HepG2 (cell line): Measurements from ENCODE around the gene CKS1B. TPM values are rescaled to one million over a fixed set of nuclear protein-coding genes. Genes with fewer than 3 reads are reported as not detected.

Source experiments
- AGO1 ChIP-seq: fragments of 200-400 bp; formaldehyde crosslinking; IDR thresholded peaks from 2 replicates; pipeline ENCODE4 v1.6.1; 2017; ENCODE audit warnings: mild to moderate bottlenecking, low read depth, low read length, moderate library complexity; ENCODE audit not compliant: poor library complexity, severe bottlenecking
- CBFB ChIP-seq: sonication (generic); formaldehyde crosslinking; IDR thresholded peaks from 2 replicates; pipeline ENCODE4 v1.4.0; 2020; ENCODE audit warnings: missing genetic modification reagents
- POLR2AphosphoS2 ChIP-seq: IDR thresholded peaks from 2 replicates; pipeline ENCODE4 v1.6.1; 2011; ENCODE audit warnings: low read depth, low read length, improper control_type of control experiment
- RARA ChIP-seq: IDR thresholded peaks from 2 replicates; pipeline ENCODE4 v1.6.1; 2016; ENCODE audit warnings: missing genetic modification reagents, missing compliant biosample characterization
- ZNF232 ChIP-seq: sonication (generic); formaldehyde crosslinking; IDR thresholded peaks from 2 replicates; pipeline ENCODE4 v1.4.0; 2020; ENCODE audit warnings: missing genetic modification reagents, borderline replicate concordance
- ZNF24 ChIP-seq: fragments of 450-650 bp; IDR thresholded peaks from 2 replicates; pipeline ENCODE4 v1.6.1; 2017; ENCODE audit warnings: antibody characterized with exemption, mild to moderate bottlenecking
- ZNF354B ChIP-seq: sonication (generic); formaldehyde crosslinking; IDR thresholded peaks from 2 replicates; pipeline ENCODE4 v1.8.0; 2022; ENCODE audit warnings: mild to moderate bottlenecking, missing genetic modification reagents
- ZNF713 ChIP-seq: sonication (generic); formaldehyde crosslinking; IDR thresholded peaks from 2 replicates; pipeline ENCODE4 v1.4.0; 2020; ENCODE audit warnings: mild to moderate bottlenecking, missing genetic modification reagents
- polyA plus RNA-seq, 8 experiments: library from polyadenylated mRNA; depleted of rRNA in 3 of 8; stranded (reverse) in 7 of 8; unstranded in 1 of 8; fragments of >200 nt; fragmentation: Illumina TruSeq in 4 of 8; extraction: Trizol in 4 of 8; gene quantifications; 2 replicates each; pipeline versions ENCODE4 v1.2.1 to v1.2.3, GENCODE V29; 2011 to 2016; ENCODE audit warnings: low read depth in 4 of 8, missing spikeins in 1 of 8, mixed read lengths in 1 of 8; ENCODE audit not compliant: insufficient read depth in 1 of 8
- total RNA-seq, 5 experiments: library from RNA; depleted of rRNA; stranded (reverse); fragments of >200 nt; fragmentation: Illumina TruSeq; extraction: Trizol; gene quantifications; 2 replicates each; pipeline ENCODE4 v1.2.3, GENCODE V29; 2016; ENCODE audit warnings: low read depth in 1 of 5
- TF ChIP-seq, protein P1 (sequence below): conservative IDR thresholded peaks from 2 replicates; pipeline ENCODE4 v1.6.1; 2018; ENCODE audit warnings: missing genetic modification reagents
- TF ChIP-seq, protein P2 (sequence below): sonication (generic); formaldehyde crosslinking; IDR thresholded peaks from 2 replicates; pipeline ENCODE4 v1.9.0; 2021; ENCODE audit warnings: missing genetic modification reagents, mild to moderate bottlenecking, borderline replicate concordance
- TF ChIP-seq, protein P3 (sequence below): sonication (generic); formaldehyde crosslinking; IDR thresholded peaks from 2 replicates; pipeline ENCODE4 v1.5.0; 2020; ENCODE audit warnings: mild to moderate bottlenecking, missing genetic modification reagents
- TF ChIP-seq, protein P4 (sequence below): IDR thresholded peaks from 2 replicates; pipeline ENCODE4 v1.6.1; 2018; ENCODE audit warnings: missing genetic modification reagents
- TF ChIP-seq, protein P5 (sequence below): sonication (generic); formaldehyde crosslinking; IDR thresholded peaks from 2 replicates; pipeline ENCODE4 v1.4.0; 2020; ENCODE audit warnings: mild to moderate bottlenecking, missing genetic modification reagents
- TF ChIP-seq, protein P6 (sequence below): IDR thresholded peaks from 2 replicates; pipeline ENCODE4 v1.6.1; 2016; ENCODE audit warnings: mild to moderate bottlenecking
- TF ChIP-seq, protein P7 (sequence below): IDR thresholded peaks from 2 replicates; pipeline ENCODE4 v1.6.1; 2016; ENCODE audit warnings: mild to moderate bottlenecking, missing biosample characterization, missing genetic modification reagents

Gene CKS1B
- total and polyA plus RNA-seq, 2 of the 13 experiments (the other 11 are each of a cell fraction or from before 2014, with no cell fraction given) = 217 to 222 TPM

DNA sequence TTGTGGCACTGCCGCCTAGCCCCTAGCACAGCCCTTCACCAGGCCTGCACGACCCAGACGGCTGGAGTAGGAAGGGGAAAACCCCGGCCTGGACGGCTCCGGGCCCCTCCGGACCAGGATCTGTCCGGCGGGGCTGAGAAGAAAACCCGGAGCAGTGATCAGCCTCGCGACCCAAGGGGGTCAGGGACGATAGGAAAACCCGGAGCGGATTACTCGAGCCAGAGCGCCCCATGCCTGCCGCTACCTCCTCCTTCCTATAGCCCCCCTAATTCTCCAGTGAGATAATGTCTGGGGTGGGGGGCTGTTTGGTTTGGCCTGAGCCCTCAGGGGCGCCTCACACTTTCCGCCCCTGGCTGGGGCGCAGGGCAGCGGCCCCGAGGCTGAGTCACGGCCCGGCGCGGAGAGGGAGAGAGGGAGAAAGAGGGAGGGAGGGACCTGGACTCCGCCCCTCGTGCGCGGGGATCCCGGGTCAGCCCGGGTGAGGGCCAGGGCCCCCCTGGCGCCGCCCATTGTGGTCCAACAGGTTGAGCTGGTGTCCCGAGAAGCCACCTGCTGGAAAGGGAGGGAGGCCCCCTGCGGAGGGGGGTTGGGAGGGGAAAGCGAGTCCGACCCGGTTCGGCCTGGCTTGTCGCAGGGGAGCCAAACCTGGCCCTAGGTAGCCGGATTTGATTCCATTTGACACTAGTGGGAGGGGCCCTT is 26.4 kb downstream of the CKS1B start (continued):
- TF ChIP-seq, protein P1, sequence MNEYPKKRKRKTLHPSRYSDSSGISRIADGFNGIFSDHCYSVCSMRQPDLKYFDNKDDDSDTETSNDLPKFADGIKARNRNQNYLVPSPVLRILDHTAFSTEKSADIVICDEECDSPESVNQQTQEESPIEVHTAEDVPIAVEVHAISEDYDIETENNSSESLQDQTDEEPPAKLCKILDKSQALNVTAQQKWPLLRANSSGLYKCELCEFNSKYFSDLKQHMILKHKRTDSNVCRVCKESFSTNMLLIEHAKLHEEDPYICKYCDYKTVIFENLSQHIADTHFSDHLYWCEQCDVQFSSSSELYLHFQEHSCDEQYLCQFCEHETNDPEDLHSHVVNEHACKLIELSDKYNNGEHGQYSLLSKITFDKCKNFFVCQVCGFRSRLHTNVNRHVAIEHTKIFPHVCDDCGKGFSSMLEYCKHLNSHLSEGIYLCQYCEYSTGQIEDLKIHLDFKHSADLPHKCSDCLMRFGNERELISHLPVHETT (CRISPR knock-in tag) = peak; percentile 64; the same call in 1 of the 2 replicates
- TF ChIP-seq ZNF24 (peak; percentile 68), ZNF713 (CRISPR knock-in tag) (0 out of 2 replicates have a peak, but pooled peaks have one; percentile 68), ZNF354B (CRISPR knock-in tag) (0 out of 2 replicates have a peak, but pooled peaks have one; percentile 53), ZNF232 (CRISPR knock-in tag) (peak; percentile 12; the same call in 1 of the 2 replicates), AGO1 (peak; percentile 64), CBFB (peak; percentile 73; the same call in 1 of the 2 replicates), RARA (CRISPR knock-in tag) (peak; percentile 77), POLR2AphosphoS2 (peak; percentile 23; the same call in 1 of the 2 replicates)
- TF ChIP-seq, protein P2, sequence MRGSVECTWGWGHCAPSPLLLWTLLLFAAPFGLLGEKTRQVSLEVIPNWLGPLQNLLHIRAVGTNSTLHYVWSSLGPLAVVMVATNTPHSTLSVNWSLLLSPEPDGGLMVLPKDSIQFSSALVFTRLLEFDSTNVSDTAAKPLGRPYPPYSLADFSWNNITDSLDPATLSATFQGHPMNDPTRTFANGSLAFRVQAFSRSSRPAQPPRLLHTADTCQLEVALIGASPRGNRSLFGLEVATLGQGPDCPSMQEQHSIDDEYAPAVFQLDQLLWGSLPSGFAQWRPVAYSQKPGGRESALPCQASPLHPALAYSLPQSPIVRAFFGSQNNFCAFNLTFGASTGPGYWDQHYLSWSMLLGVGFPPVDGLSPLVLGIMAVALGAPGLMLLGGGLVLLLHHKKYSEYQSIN (CRISPR knock-in tag) = no peak
- TF ChIP-seq, protein P3, sequence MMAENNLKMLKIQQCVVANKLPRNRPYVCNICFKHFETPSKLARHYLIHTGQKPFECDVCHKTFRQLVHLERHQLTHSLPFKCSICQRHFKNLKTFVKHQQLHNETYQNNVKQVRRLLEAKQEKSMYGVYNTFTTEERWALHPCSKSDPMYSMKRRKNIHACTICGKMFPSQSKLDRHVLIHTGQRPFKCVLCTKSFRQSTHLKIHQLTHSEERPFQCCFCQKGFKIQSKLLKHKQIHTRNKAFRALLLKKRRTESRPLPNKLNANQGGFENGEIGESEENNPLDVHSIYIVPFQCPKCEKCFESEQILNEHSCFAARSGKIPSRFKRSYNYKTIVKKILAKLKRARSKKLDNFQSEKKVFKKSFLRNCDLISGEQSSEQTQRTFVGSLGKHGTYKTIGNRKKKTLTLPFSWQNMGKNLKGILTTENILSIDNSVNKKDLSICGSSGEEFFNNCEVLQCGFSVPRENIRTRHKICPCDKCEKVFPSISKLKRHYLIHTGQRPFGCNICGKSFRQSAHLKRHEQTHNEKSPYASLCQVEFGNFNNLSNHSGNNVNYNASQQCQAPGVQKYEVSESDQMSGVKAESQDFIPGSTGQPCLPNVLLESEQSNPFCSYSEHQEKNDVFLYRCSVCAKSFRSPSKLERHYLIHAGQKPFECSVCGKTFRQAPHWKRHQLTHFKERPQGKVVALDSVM (CRISPR knock-in tag) = no peak; the same call in 1 of the 2 replicates
- TF ChIP-seq, protein P4, sequence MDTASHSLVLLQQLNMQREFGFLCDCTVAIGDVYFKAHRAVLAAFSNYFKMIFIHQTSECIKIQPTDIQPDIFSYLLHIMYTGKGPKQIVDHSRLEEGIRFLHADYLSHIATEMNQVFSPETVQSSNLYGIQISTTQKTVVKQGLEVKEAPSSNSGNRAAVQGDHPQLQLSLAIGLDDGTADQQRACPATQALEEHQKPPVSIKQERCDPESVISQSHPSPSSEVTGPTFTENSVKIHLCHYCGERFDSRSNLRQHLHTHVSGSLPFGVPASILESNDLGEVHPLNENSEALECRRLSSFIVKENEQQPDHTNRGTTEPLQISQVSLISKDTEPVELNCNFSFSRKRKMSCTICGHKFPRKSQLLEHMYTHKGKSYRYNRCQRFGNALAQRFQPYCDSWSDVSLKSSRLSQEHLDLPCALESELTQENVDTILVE = peak; percentile 81
- TF ChIP-seq, protein P5, sequence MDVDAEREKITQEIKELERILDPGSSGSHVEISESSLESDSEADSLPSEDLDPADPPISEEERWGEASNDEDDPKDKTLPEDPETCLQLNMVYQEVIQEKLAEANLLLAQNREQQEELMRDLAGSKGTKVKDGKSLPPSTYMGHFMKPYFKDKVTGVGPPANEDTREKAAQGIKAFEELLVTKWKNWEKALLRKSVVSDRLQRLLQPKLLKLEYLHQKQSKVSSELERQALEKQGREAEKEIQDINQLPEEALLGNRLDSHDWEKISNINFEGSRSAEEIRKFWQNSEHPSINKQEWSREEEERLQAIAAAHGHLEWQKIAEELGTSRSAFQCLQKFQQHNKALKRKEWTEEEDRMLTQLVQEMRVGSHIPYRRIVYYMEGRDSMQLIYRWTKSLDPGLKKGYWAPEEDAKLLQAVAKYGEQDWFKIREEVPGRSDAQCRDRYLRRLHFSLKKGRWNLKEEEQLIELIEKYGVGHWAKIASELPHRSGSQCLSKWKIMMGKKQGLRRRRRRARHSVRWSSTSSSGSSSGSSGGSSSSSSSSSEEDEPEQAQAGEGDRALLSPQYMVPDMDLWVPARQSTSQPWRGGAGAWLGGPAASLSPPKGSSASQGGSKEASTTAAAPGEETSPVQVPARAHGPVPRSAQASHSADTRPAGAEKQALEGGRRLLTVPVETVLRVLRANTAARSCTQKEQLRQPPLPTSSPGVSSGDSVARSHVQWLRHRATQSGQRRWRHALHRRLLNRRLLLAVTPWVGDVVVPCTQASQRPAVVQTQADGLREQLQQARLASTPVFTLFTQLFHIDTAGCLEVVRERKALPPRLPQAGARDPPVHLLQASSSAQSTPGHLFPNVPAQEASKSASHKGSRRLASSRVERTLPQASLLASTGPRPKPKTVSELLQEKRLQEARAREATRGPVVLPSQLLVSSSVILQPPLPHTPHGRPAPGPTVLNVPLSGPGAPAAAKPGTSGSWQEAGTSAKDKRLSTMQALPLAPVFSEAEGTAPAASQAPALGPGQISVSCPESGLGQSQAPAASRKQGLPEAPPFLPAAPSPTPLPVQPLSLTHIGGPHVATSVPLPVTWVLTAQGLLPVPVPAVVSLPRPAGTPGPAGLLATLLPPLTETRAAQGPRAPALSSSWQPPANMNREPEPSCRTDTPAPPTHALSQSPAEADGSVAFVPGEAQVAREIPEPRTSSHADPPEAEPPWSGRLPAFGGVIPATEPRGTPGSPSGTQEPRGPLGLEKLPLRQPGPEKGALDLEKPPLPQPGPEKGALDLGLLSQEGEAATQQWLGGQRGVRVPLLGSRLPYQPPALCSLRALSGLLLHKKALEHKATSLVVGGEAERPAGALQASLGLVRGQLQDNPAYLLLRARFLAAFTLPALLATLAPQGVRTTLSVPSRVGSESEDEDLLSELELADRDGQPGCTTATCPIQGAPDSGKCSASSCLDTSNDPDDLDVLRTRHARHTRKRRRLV = 0 out of 2 replicates have a peak, but pooled peaks have one; percentile 53
- TF ChIP-seq, protein P6, sequence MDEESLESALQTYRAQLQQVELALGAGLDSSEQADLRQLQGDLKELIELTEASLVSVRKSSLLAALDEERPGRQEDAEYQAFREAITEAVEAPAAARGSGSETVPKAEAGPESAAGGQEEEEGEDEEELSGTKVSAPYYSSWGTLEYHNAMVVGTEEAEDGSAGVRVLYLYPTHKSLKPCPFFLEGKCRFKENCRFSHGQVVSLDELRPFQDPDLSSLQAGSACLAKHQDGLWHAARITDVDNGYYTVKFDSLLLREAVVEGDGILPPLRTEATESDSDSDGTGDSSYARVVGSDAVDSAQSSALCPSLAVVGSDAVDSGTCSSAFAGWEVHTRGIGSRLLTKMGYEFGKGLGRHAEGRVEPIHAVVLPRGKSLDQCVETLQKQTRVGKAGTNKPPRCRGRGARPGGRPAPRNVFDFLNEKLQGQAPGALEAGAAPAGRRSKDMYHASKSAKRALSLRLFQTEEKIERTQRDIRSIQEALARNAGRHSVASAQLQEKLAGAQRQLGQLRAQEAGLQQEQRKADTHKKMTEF (CRISPR knock-in tag) = peak; percentile 93
- TF ChIP-seq, protein P7, sequence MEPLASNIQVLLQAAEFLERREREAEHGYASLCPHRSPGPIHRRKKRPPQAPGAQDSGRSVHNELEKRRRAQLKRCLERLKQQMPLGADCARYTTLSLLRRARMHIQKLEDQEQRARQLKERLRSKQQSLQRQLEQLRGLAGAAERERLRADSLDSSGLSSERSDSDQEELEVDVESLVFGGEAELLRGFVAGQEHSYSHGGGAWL (CRISPR knock-in tag) = peak; percentile 30; the same call in 1 of the 2 replicates
